ENCODE results near the gene EIF4B. TPM values are rescaled to one million over a fixed set of nuclear protein-coding genes. Genes with fewer than 3 reads are reported as not detected.

The EIF4B gene
- total RNA-seq, 4 donors from 2014 or later = 667 to 821 (median 740) TPM

- TF ChIP-seq POLR2A (IDR thresholded peaks at IDR 0.05) (no peak), CTCF (IDR thresholded peaks at IDR 0.05 in 4 of 5, conservative IDR thresholded peaks at IDR 0.05 in 1 of 5) (no peak)
- peaks cover 0 to 55% of the 10 kb centered on the region in 2 donors for H3K36me3 ChIP-seq
- H3K9me3 ChIP-seq = no peaks in the 10 kb centered on the region
- in situ Hi-C loops (cut with MboI; ENCODE audit: low sequenced_read_pairs in 4 of 4) (loop anchor here in 1 of 4 donors (25.0 kb wide), 1 partner anchor 129 kb away; the partner anchor contains the start of genes CSAD and ZNF740), intact Hi-C loops (cut with DNase I; ENCODE audit: low total_unique reads) (loop anchor here (10.0 kb wide), 1 partner anchor 397 kb away; the partner anchor contains the start of gene PCBP2)
- H3K27me3 ChIP-seq = no peaks in the 10 kb centered on the region
- H3K27ac ChIP-seq = peak overlapping the region in 2 of 4 donors; percentile 39 to 74
- H3K4me3 ChIP-seq = no peak overlapping the region
- DNase-seq (no peak), ATAC-seq (no peak)
- peaks cover 41 to 51% of the 10 kb centered on the region in 2 donors for H3K4me1 ChIP-seq
Measured at GRCh38 chr12:53057816-53058500, 51.7 kb downstream of the EIF4B start.

GRCh38 chr12:53058674-53059433 lies 52.6 kb downstream of the EIF4B start:
- Histone ChIP-seq H3K36me3 (peaks cover 0 to 63% of the 10 kb centered on the region in 2 donors), H3K27me3 (no peaks in the 10 kb centered on the region), H3K4me1 (peaks cover 37 to 51% of the 10 kb centered on the region in 2 donors), H3K9me3 (no peaks in the 10 kb centered on the region), H3K4me3 (no peak overlapping the region), H3K27ac (peak overlapping the region; percentile 46 to 74 (median 72))
- ATAC-seq (no peak), DNase-seq (peak in 1 of 2 donors; percentile 16)
- TF ChIP-seq CTCF (IDR thresholded peaks at IDR 0.05 in 4 of 5, conservative IDR thresholded peaks at IDR 0.05 in 1 of 5) = no peak
- TF ChIP-seq POLR2A (IDR thresholded peaks at IDR 0.05) = no peak
- in situ Hi-C loops (cut with MboI; ENCODE audit: low sequenced_read_pairs in 4 of 4) (loop anchor here in 1 of 4 donors (25.0 kb wide), 1 partner anchor 128 kb away; the partner anchor contains the start of genes CSAD and ZNF740), intact Hi-C loops (cut with DNase I; ENCODE audit: low total_unique reads) (loop anchor here (10.0 kb wide), 1 partner anchor 396 kb away; the partner anchor contains the start of gene PCBP2)

- Histone ChIP-seq H3K27me3 (no peaks in the 10 kb centered on the region), H3K9me3 (no peaks in the 10 kb centered on the region), H3K36me3 (peaks cover 0 to 68% of the 10 kb centered on the region in 2 donors), H3K27ac (peak overlapping the region; percentile 71 to 74 (median 74)), H3K4me1 (peaks cover 37 to 50% of the 10 kb centered on the region in 2 donors), H3K4me3 (no peak overlapping the region)
- in situ Hi-C loops (cut with MboI; ENCODE audit: low sequenced_read_pairs in 4 of 4) = loop anchor here in 2 of 4 donors (10.0 to 25.0 kb wide), 2 partner anchors 125 to 128 kb away; partner anchors contain the start of genes CSAD (in 2 of the 2) and ZNF740 (in 2 of the 2)
- no peak for TF ChIP-seq CTCF (IDR thresholded peaks at IDR 0.05 in 4 of 5, conservative IDR thresholded peaks at IDR 0.05 in 1 of 5)
- TF ChIP-seq POLR2A (IDR thresholded peaks at IDR 0.05) = no peak
- no peak for ATAC-seq
- intact Hi-C loops (cut with DNase I; ENCODE audit: low total_unique reads) = loop anchor here (10.0 kb wide), 1 partner anchor 395 kb away; the partner anchor contains the start of gene PCBP2
- DNase-seq = no peak
Measured at GRCh38 chr12:53059434-53060063, 53.3 kb downstream of the EIF4B start.

GRCh38 chr12:53060064-53060720 lies 53.9 kb downstream of the EIF4B start:
- TF ChIP-seq CTCF (IDR thresholded peaks at IDR 0.05 in 4 of 5, conservative IDR thresholded peaks at IDR 0.05 in 1 of 5) (no peak), POLR2A (IDR thresholded peaks at IDR 0.05) (no peak)
- intact Hi-C loops (cut with DNase I; ENCODE audit: low total_unique reads) = no loop called here
- Histone ChIP-seq H3K4me1 (peaks cover 31 to 50% of the 10 kb centered on the region in 2 donors), H3K27me3 (no peaks in the 10 kb centered on the region), H3K27ac (peak overlapping the region; percentile 71 to 74 (median 74)), H3K9me3 (no peaks in the 10 kb centered on the region), H3K4me3 (no peak overlapping the region), H3K36me3 (peaks cover 0 to 73% of the 10 kb centered on the region in 2 donors)
- in situ Hi-C loops (cut with MboI; ENCODE audit: low sequenced_read_pairs in 4 of 4) = loop anchor here in 2 of 4 donors (10.0 to 25.0 kb wide), 2 partner anchors 125 to 127 kb away; partner anchors contain the start of genes CSAD (in 2 of the 2) and ZNF740 (in 2 of the 2)
- DNase-seq (no peak), ATAC-seq (no peak)

Measured in gastrocnemius medialis (tissue), 4 donors.